Renal pelvis (tissue), 4 donors: ENCODE data around the gene GNAI2. TPM values are rescaled to one million over a fixed set of nuclear protein-coding genes. Genes with fewer than 3 reads are reported as not detected.
"Not testable (repeated sequence)": the region's sequence is repeated elsewhere in the genome, so short reads cannot be mapped to it uniquely, and the experiment has no call there.

ENCODE experiments used
- DNase-seq: peaks from one replicate; pipeline ENCODE4 v3.0.0-alpha.2; 2013
- polyA plus RNA-seq, 3 donors: library from polyadenylated mRNA; unstranded; fragments of 120-200 nt; gene quantifications; one replicate each; pipeline ENCODE4 v1.2.1, GENCODE V29; 2013; ENCODE audit not compliant: insufficient read length in 3 of 3

GNAI2 gene
- polyA plus RNA-seq, 3 donors, result 191 to 239 (median 193) TPM

DNA sequence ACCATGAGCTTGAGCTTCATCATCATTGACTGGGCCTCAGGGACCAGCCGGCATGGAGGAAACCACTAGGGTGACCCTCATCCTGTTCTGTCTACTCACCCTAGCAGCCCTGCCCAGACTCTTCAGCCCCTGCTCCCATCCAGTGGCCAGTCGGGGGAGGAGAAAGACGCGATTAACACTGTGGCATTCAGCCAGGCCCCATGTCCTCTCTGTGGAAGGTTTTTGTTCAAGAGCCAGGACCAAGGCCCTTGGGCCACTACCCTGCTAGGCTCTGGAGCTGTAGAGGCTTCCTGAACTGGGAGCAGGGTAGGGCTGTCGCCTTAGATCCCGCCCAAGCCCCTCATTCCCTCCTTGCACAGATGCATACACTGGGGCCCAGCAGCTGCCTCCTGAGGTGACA, 15.9 kb upstream of the GNAI2 start:
- no peak for DNase-seq

DNA sequence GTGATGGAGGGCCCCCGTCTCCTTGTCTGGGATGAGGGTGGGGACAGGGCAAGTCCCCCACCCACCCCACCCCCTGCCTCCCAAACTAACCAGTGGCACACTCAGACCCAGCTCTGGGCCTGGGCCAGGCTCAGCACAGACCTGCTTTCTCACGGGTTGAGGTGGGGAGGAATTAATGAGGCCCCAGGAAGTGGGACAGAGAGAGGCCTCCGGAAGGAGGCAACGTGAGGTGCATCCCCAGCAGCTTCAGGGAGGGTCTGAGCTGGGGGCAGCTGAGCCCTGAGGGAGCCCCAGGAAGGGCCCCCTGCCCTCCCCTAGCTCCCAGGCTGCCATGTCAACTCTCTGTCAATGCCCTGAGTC, 15.0 kb upstream of the GNAI2 start:
- DNase-seq, result no peak

DNA sequence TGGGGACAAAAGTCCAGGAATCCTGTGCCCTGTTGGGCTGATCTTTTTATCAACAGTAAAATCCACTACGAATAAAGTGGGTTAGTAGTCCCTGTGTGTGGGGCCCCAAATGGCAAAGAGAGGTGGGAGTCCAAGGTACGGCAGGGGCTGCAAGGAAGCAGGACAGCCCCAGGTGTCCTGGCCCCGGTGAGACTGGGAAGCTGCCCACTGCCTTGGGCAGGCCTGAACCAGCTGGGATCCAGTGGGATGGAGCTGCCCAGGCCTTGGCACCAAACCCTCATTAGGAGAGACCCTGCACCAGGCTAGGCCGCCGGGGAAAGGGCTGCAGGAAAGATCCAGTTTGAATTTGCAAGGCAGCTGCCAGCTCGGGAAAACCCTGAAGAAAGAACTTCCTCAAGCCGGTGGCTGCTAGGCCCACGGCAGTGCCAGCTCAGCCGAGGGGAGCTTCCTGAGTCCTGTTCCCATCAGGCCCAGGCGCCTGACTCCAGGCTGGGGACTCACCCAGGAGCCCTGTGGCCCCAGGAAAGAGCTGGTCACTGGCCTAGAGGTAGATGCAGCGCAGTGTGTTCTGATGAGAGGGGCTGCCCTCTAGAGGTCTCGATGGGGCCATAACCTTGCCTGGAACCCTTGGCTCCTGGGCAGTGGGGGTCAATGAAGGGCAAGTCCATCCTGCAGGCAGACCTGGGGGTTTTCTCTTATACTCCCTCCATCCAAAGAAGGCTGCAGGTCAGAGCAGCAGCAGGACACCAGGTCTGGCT, 14.4 kb upstream of the GNAI2 start:
- no peak for DNase-seq

DNA sequence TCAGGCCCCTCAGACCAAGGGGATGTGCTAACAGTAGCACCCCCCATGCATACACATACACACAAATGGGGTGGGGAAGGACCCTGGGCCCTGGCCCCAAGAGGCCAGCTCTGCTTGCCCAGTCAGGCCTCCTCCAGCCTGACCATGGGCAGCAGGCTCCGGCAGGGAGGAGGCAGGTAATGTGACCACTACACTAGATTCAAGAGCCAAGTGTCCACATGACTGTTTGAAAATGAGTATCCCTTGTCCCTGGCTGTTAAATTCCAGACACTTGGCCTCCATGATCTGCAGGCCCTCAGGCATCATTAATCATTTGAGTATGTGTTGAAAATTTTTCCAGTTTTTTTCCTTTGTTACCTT, 13.9 kb upstream of the GNAI2 start:
- no peak for DNase-seq

DNA sequence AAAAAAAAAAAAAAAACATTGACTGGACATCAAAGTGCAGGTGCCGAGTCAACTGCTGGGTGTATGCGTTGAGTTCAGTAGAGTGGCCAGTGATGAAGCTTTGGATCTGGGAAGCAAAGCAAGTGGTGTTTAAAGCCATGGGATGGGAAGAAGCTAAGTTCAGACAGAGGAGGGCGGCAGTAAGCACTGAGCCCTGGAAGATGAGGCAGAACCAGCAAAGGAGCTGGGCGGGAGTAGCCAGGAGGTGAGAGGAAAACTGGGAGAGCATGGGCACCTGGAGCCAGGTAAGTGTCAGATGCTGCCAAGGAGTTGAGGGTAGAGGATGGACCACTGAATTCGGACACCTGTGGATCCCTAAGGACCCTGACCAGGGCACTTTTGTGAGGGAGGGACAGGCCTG, 11.4 kb upstream of the GNAI2 start:
- no peak for DNase-seq

DNA sequence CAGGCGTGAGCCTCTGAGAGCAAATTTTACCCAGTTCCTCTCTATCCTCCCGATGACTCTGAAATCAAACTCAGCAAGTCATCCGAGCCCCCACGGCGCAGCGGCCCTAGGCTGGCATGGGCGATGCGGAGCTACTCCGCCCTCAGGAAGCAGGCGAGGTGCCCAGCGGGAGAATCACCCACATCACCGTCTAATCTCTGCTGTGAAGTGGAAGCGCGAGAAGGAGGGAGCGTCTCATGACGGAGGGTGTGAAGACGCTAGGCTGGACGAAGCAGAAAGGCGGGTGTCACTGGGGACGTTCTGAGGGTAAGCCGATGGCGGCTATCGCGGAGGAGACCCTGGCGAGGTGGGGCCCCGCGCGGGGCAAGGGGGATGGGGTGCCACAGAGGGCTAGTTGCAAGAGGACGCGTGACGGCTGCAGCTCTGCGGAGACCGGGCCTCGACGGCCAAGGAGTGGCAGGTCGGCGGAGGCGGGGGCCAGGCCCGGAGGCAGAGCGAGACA, 9.1 kb upstream of the GNAI2 start:
- no peak for DNase-seq

DNA sequence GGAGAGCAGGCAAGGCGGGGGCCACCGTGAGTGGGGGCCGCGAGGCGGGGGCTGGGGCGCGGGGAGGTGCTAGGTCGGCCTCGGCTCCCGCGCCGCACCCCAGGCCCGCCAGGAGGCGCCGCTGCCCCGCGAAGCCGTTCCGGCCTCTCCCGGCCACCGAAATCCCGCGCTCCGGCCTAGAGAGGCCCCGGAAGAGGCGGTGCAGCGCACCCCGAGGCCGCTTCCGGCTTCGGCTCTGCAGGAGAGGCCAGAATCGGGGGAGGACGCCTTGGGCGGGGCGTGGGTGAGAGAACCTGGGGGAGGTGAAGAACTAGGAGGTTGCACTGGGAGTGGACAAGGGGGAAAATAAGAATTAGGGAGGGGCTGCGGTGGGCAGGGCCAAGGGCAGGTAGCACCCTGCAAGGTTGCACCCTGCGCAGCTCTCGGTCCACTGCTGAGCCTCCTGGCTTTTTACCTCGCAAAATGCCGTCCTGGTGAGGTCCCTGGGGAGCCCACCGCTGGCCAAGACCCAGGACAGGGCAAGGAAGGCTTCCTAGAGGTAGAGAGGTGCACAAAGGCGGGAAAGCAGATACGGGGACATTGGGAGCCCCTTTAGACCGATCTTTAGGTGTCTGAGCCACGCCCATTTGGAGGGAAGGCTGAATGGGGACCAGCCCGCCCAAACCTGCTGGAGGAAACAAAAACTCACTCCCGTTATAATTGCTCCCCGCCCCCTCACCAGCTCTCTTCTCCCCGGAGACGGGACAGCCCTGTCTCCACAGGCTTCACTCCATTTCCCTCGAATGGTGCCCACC, 8.4 kb upstream of the GNAI2 start:
- peak; percentile 96 for DNase-seq

DNA sequence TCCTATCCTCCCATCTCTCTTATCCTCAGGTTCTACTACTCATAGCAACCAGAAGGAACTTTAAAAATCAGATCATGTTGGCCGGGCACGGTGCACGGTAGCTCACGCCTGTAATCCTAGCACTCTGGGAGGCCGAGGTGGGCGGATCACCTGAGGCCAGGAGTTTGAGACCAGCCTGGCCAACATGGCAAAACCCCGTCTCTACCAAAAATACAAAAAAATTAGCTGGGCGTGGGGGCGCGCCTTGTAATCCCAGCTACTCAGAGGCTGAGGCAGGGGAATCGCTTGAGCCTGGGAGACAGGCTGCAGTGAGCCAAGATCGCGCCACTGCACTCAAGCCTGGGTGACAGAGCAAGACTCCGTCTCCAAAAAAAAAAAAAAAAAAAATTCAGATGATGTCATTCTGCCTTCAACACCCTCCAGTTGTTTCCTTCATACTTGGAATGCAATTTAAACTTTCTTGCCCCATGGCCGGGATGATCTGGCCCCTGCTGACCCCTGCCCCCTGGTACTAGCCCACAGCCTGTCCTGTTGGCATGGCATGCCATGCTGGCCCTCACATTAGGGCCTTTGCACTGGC, 7.7 kb upstream of the GNAI2 start:
- DNase-seq, result not testable (repeated sequence)

DNA sequence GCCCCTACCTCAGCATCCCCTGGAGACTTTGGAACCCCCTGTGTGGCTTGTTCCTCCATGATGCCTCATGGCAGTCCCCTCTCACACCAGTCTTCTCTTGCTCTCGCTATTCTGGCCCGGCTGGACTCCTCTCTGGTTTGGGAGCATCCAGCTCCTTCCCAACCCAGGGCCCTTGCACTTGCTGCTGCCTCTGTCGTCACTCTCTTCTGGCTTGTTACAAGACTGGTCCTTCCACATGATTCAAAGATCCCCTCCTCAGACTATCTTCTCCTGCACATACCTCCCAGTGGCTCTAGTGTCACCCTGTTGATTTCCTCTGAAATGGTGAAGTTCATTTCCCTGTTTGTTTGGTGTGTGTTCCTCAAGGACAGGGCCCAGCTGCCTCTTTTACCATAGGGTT, 6.5 kb upstream of the GNAI2 start:
- DNase-seq, result no peak

DNA sequence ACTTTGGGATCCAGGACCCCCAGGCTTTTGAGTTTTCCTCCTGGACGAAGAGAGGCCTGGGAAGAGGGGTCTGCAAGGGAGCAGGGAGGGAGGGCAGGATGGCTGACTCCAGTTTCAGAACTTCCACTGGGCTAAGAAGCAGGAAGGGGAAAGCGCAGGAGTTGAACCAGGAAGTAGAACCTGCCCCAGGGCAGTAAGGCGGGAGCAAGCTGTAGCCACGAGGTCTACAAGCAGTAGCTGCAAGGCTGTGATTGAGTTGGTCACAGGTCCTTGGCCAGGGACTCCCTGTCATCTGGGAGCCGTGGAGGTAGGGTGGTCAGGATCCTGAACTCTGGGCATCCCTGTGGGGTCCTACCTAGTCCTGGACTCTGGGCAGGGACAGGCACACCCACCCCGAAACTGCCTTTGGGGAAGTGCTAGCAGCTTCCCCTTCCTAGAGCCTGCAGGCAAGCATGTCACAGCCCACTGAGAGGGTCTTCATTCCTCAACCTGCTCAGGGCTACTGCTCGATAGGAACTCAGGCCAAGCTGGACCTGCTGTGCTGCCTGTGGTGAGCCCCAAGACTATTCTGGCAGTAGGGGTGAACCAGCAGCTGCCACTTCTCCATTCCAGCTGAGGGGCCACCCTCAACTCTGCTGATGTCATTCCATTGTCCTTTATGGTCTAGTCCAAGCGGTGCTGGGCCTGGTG, 5.8 kb upstream of the GNAI2 start:
- no peak for DNase-seq

DNA sequence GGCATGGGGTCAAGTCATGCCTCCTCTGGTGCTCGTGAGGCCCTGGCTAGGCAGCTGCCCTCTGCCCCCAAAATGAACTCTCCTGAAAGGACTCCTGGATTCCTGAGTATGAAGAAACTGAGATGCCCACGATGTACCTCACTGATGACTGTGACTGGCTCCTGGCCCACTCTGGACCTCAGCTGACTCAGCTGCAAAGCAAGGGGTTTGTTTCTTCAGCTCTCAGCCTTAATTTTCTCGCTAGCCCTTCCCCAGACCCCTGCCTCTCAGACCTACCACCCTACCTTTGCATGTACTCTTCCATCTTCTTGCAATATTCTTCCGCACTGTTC, 5.2 kb upstream of the GNAI2 start:
- DNase-seq, result no peak

DNA sequence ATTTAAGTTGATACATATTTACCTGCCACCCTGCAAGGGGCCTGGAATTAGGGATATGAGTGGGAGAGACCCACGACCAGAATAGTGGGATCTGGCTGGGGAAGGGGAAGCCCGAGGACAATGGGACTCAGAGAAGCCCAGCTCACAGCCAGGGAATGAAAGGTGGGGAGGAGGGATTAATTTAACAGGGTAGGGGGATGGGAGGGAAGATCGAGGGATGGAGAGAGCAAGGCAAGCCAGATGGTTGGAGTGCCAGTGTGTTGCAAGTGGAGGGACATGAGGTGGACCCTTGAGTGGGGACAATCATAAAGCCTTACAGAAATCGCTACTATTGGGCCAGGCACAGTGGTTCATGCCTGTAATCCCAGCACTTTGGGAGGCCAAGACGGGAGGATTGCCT, 4.4 kb upstream of the GNAI2 start:
- no peak for DNase-seq

DNA sequence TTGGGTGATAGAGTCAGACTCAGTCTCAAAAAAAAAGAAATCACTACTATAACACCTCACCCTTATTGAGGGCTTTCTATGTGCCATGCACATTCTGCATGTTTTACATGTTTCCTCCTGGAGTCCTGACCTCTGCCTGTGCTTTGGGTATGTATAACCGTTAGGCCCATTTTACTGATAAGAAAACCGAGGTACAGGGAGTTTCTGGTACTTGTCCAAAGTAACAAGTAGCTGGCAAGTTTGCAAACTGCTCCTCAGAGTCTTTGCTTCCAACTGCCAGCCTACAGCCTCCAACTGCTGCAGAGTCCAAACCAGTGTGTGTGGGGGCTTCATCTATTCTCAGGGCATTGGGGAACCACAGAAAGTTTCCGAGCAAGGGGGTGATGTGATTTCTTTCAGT, 3.7 kb upstream of the GNAI2 start:
- DNase-seq, result no peak

DNA sequence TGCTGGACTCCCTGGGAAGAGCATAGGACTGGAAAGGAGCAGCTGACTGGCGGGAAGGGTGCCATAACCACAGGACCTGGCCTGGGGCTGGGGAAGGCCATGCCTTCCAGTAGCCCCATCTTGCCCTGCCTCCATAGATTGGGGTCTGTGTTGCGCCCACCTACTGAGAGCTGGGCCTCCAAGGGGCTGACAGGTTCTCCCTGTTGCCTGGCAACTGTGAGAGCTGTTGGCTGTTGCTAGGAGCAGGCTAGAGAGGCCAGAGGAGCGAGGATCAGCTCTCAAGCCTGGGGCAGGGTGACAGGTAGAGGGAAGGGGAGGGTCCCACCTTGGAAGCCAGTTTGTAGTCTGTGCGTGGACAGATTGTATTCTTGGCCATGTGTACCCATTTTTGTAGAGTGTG, 2.8 kb upstream of the GNAI2 start:
- DNase-seq, result no peak

DNA sequence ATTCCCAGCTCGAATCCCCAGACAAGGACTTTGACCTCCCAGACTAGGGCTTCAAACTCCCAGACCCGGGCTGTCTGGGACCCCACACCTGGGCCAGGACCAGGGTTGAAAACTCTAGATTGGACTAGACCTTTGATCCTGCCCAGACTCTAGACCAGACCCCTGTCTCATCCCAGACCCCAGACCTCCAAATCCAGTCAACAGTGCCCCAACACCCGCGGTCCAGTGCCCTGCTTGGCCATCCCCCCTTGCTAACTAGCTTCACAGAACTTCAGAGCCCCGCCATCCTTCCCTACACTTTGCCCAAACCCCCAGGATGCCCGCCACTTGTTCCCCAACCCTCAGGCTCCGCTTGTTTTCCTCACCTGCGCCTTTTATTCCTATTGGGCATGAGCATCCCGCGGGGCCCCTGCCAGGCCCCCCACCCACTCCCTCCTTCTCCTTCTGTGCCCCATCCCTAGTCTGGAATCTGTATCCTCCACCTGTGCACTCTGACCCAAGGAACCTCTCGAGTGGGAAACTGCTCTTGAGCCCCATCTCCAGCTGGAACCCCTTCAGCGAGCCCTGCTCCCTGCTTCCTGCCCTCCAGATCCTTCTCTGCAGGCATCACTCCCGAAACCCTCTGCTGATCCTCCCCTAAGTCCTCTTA, 604 bp downstream of the GNAI2 start:
- DNase-seq, result no peak

DNA sequence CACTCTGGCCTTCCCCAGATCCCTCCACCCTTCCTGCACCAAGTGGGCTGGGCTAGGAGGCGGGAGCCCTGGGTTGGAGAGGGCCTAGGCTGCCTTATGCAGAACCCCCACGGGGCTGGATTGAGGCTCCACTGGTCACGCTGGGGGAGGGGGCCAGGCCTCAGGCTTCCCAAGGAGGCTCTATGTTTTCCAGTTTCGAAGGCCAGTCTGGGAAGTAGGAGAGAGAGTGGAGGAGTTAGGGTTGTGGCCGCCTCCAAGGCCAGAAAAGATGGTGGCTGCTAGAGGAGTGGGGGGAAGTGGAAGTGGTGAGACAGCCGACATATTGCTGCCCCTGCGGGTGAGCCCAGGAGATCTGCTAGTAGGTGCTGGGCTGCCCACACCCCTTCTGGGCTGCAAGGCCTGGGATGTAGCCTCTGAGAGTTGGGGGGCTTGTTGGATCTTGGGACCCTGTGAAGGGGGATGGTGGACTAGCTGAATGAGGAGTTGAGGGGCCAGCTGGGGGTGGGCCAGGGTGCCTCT, 1.2 kb downstream of the GNAI2 start:
- no peak for DNase-seq

DNA sequence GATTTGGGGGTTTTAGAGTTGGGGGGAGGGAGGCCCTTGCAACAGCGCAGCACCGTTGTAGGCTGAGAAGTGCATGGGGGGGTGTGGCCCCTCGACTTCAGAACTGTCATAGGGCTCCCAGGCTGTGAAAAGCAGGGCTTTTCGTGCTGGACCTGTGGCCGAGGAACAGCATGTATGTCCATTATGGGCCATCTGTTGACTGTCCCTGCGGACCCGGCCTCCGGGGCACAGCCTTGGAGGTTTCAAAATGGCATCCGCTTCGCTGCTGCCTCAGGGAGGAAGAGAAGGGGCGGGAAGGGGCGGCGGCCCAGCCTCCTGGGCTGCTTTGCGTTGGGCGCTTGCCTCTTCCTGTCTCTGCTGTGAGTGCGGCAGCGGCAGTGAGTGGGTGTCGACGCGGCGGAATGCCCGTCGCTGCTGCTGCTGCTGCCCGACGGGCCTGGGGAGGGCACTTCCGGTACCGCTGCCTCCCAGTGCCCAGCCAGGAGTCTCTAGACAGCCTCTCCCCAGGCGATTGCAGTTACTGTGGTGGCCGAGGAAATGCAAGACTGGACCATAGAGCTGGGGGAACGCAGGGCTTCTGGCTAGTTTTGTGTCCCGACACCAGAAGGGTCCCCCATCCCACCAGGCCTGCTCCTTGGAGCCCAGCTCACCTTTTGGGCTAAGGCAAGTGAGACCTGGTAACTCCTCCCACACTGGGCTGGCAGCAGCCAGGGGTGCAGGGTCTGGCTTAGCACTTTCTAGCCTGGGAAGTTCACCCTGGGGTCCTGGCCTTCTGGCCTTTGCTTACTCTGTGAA, 1.9 kb downstream of the GNAI2 start:
- DNase-seq, result peak; percentile 73

DNA sequence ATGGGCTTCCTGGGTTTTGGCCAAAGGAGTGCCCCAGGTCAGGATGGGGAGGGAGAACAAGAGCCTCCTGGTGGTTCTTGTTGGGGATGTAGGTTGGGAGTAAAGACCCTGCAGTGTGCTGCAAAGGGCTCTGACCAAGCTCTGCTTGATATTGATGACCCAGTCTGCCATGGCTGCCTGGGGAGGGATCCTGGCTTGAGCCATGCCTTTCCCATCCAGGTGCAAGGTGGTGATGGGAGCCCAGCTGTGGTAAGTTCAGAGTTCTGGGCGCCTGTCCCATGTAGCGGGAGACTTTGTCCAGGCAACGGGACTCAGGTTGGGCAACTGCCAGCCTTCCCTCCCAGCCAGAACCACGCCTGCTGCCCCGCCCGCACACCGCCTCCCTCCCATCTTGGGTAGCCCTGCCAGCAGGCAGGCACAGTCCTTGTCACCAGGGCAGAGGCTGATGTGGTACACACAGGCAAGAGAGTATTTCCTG, 2.6 kb downstream of the GNAI2 start:
- no peak for DNase-seq

DNA sequence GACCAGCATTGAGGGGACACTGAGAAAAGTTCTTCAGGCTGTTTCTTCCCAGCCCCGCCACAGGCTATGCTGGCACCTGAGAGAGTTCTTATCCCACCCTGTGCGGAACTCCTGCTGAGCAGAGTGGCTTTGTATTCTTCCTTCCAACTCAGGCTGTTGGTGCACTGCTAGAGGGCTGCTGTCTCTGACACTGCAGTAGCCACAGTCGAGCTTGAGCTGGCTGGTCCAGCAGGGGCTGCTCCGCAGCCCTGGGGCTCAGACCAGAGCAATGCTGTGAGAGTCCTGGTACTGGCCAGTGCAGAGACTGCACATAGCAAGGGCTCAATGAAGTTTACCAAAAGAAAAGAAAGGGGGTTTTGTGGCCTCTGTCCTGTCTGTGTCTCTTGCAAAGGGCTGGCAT, 3.6 kb downstream of the GNAI2 start:
- DNase-seq, result no peak

DNA sequence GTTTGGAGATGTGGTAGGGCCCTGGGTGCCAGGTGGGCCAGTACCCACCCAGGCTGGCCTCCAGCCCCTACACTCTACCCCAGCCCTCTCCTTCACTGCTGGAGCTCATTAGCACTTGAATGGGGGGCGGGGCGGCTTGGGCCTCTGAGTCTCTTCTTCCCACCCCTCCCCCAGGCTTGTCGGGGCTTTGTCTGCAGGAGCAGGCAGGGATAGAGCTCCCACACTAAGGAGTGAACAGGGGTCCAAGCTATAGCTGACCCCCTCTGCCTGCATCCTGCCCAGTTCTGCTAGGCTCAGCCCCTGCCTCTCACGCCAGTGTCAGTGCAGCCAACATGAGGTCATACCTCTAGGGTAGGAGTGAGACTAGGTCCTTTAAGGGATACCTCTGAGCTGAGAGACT, 5.2 kb downstream of the GNAI2 start:
- DNase-seq, result no peak
